A673 (cell line): ENCODE data around the gene MEIG1.

Experiments
- CTCF ChIP-seq: fragments of 300-800, 200-600 bp; sonication (generic); conservative IDR thresholded peaks from 2 replicates; pipeline ENCODE4 v1.5.1; 2017; ENCODE audit warnings: low read depth, mild to moderate bottlenecking, antibody characterized with exemption, low read length, moderate library complexity, mixed read lengths
- EZH2 ChIP-seq: fragments of 200-600 bp; sonication (generic); IDR thresholded peaks from 2 replicates; pipeline ENCODE4 v1.6.1; 2017; ENCODE audit warnings: borderline replicate concordance, low read depth, mild to moderate bottlenecking, mixed read lengths, antibody characterized with exemption, low read length; ENCODE audit not compliant: poor library complexity, severe bottlenecking

DNA sequence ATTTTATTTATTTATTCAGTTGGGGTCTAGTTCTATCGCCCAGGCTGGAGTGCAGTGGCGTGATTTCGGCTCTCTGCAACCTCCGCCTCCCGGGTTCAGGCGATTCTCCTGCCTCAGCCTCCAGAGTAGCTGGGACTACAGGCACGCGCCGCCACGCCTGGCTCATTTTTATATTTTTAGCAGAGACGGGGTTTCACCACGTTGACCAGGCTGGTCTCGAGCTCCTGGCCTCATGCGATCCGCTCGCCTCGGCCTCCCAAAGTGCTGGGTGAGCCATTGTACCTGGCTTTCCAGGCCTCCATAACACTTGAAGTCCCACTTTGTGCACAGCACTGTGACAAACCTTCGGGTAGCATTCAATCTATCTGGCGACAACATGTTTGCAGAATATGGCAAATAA is 4.3 kb upstream of the MEIG1 start:
- TF ChIP-seq CTCF = no peak
- no peak for TF ChIP-seq EZH2
